Mesenchymal stem cell (in vitro differentiated cells and primary cell): ENCODE data around the gene SLC2A10.

Source experiments
- DNase-seq: peaks from one replicate; pipeline ENCODE4 v3.0.0-alpha.2; 2013
- H2AFZ ChIP-seq: one replicate; pipeline ENCODE4 v1.6.1; 2013; ENCODE audit warnings: low read depth, mild to moderate bottlenecking, control low read depth, inconsistent platforms, low read length, moderate library complexity
- H2AK5ac ChIP-seq: 2 replicates; pipeline ENCODE4 v1.6.1; 2013; ENCODE audit warnings: low read length, moderate library complexity, mild to moderate bottlenecking, inconsistent platforms; ENCODE audit not compliant: severe bottlenecking
- H2BK120ac ChIP-seq: one replicate; pipeline ENCODE4 v1.6.1; 2013; ENCODE audit warnings: low read depth, mild to moderate bottlenecking, inconsistent platforms, low read length, moderate library complexity
- H2BK12ac ChIP-seq, 2 experiments: one replicate each; pipeline ENCODE4 v1.6.1; 2013; ENCODE audit warnings: inconsistent platforms in 2 of 2, low read length in 2 of 2, mild to moderate bottlenecking in 2 of 2, moderate library complexity in 2 of 2, control low read depth in 1 of 2
- H2BK15ac ChIP-seq: one replicate; pipeline ENCODE4 v1.6.1; 2013; ENCODE audit warnings: mild to moderate bottlenecking, low read depth, inconsistent platforms; ENCODE audit not compliant: poor library complexity, severe bottlenecking
- H2BK5ac ChIP-seq: 2 replicates; pipeline ENCODE4 v1.6.1; 2013; ENCODE audit warnings: low read depth, mild to moderate bottlenecking, low read length, control low read depth, inconsistent platforms; ENCODE audit not compliant: poor library complexity, severe bottlenecking
- H3K14ac ChIP-seq, 2 experiments: one replicate each; pipeline ENCODE4 v1.6.1; 2013; ENCODE audit warnings: inconsistent platforms in 2 of 2, low read length in 2 of 2, control low read depth in 1 of 2, mild to moderate bottlenecking in 1 of 2, moderate library complexity in 1 of 2
- H3K18ac ChIP-seq, 2 experiments: one replicate each; pipeline ENCODE4 v1.6.1; 2013; ENCODE audit warnings: inconsistent platforms in 2 of 2, low read length in 2 of 2, control low read depth in 1 of 2, low read depth in 1 of 2, mild to moderate bottlenecking in 1 of 2
- H3K23ac ChIP-seq, 2 experiments: one replicate each; pipeline ENCODE4 v1.6.1; 2013; ENCODE audit warnings: inconsistent platforms in 2 of 2, low read length in 2 of 2, mild to moderate bottlenecking in 2 of 2, moderate library complexity in 2 of 2, control low read depth in 1 of 2
- H3K27ac ChIP-seq: 2 replicates; pipeline ENCODE4 v1.5.1; 2013; ENCODE audit warnings: mild to moderate bottlenecking, moderate library complexity, low read length, control low read depth, inconsistent platforms; ENCODE audit not compliant: poor library complexity, severe bottlenecking
- H3K27me3 ChIP-seq, 2 experiments: 2 replicates each; pipeline versions ENCODE4 v1.6.1 to v1.7.0; 2013; ENCODE audit warnings: low read length in 2 of 2, mild to moderate bottlenecking in 2 of 2, moderate library complexity in 2 of 2, control low read depth in 1 of 2, inconsistent platforms in 1 of 2; ENCODE audit not compliant: control insufficient read depth in 1 of 2, insufficient read depth in 1 of 2
- H3K36me3 ChIP-seq, 2 experiments: 2 replicates each; pipeline versions ENCODE4 v1.6.1 to v1.7.0; 2013; ENCODE audit warnings: low read length in 2 of 2, control low read depth in 1 of 2, inconsistent platforms in 1 of 2, low read depth in 1 of 2, mild to moderate bottlenecking in 1 of 2; ENCODE audit not compliant: insufficient read depth in 2 of 2, control insufficient read depth in 1 of 2
- H3K4ac ChIP-seq, 2 experiments: one replicate each; pipeline ENCODE4 v1.6.1; 2013; ENCODE audit warnings: inconsistent platforms in 2 of 2, low read length in 2 of 2, mild to moderate bottlenecking in 2 of 2, moderate library complexity in 2 of 2, control low read depth in 1 of 2, low read depth in 1 of 2
- H3K4me1 ChIP-seq: 2 replicates; pipeline ENCODE4 v1.6.1; 2013; ENCODE audit warnings: low read depth, low read length, control low read depth; ENCODE audit not compliant: control insufficient read depth, insufficient read depth
- H3K4me2 ChIP-seq: 2 replicates; pipeline ENCODE4 v1.6.1; 2013; ENCODE audit warnings: low read length, mild to moderate bottlenecking, inconsistent platforms; ENCODE audit not compliant: poor library complexity, severe bottlenecking
- H3K4me3 ChIP-seq, 2 experiments: 2 replicates each; pipeline versions ENCODE4 v1.5.1 to v1.7.0; 2013; ENCODE audit warnings: low read length in 2 of 2, mild to moderate bottlenecking in 2 of 2, control low read depth in 1 of 2, low read depth in 1 of 2; ENCODE audit not compliant: insufficient read depth in 1 of 2
- H3K79me1 ChIP-seq: replicated peaks from 2 replicates; pipeline ENCODE4 v1.6.1; 2013; ENCODE audit warnings: mild to moderate bottlenecking, control low read depth, low read length, inconsistent platforms; ENCODE audit not compliant: poor library complexity, severe bottlenecking
- H3K9ac ChIP-seq: 2 replicates; pipeline ENCODE4 v1.7.0; 2013; ENCODE audit warnings: mild to moderate bottlenecking, low read length, moderate library complexity
- H3K9me3 ChIP-seq: 2 replicates; pipeline ENCODE4 v1.7.0; 2013; ENCODE audit warnings: mild to moderate bottlenecking, low read length; ENCODE audit not compliant: control insufficient read depth
- H4K8ac ChIP-seq: one replicate; pipeline ENCODE4 v1.6.1; 2013; ENCODE audit warnings: inconsistent platforms, mild to moderate bottlenecking, low read length, moderate library complexity
- H4K91ac ChIP-seq: one replicate; pipeline ENCODE4 v1.6.1; 2013; ENCODE audit warnings: mild to moderate bottlenecking, low read length, inconsistent platforms
- WGBS: methylation state at CpG from one replicate; pipeline ENCODE4 v1.1.7; 2013; ENCODE audit warnings: mixed read lengths; 5-methylcytosine and 5-hydroxymethylcytosine counted together

The SLC2A10 gene

GRCh38 chr20:46665602-46666001 is 43.8 kb upstream of the SLC2A10 start:
- no peak overlapping the region for H3K9ac ChIP-seq
- no peak overlapping the region for H2BK120ac ChIP-seq
- no peak for DNase-seq
- no peak overlapping the region for H3K14ac ChIP-seq
- no peak overlapping the region for H3K27ac ChIP-seq
- H2BK12ac ChIP-seq, result no peak overlapping the region
- H4K8ac ChIP-seq, result no peak overlapping the region
- H2BK5ac ChIP-seq, result no peak overlapping the region
- 90% methylated on average over 2 of the region's 3 CpGs for WGBS
- H4K91ac ChIP-seq, result no peak overlapping the region
- no peak overlapping the region for H2AK5ac ChIP-seq
- no peak overlapping the region for H3K4me2 ChIP-seq
- no peak overlapping the region for H3K4me3 ChIP-seq
- H2BK15ac ChIP-seq, result no peak overlapping the region
- H3K9me3 ChIP-seq, result peaks cover 15% of the 10 kb centered on the region
- H3K36me3 ChIP-seq, result peaks cover 0 to 68% of the 10 kb centered on the region in 2 experiments
- H3K18ac ChIP-seq, result no peak overlapping the region
- no peak overlapping the region for H3K4ac ChIP-seq
- no peaks in the 10 kb centered on the region for H3K4me1 ChIP-seq
- no peaks in the 10 kb centered on the region for H3K79me1 ChIP-seq
- no peaks in the 10 kb centered on the region for H3K27me3 ChIP-seq
- no peak overlapping the region for H3K23ac ChIP-seq
- no peak overlapping the region for H2AFZ ChIP-seq

GRCh38 chr20:46666306-46666705 is 43.1 kb upstream of the SLC2A10 start:
- Histone ChIP-seq H3K4me3 (no peak overlapping the region), H3K23ac (no peak overlapping the region), H3K14ac (no peak overlapping the region), H3K9me3 (peaks cover 16% of the 10 kb centered on the region), H2BK5ac (no peak overlapping the region), H3K4me2 (no peak overlapping the region), H3K4ac (no peak overlapping the region), H3K27ac (no peak overlapping the region), H2BK120ac (no peak overlapping the region), H3K9ac (no peak overlapping the region), H2AFZ (no peak overlapping the region), H3K79me1 (no peaks in the 10 kb centered on the region), H3K27me3 (no peaks in the 10 kb centered on the region), H2AK5ac (no peak overlapping the region), H2BK12ac (no peak overlapping the region), H2BK15ac (no peak overlapping the region), H4K8ac (no peak overlapping the region), H3K36me3 (peaks cover 0 to 61% of the 10 kb centered on the region in 2 experiments), H4K91ac (no peak overlapping the region), H3K18ac (no peak overlapping the region), H3K4me1 (no peaks in the 10 kb centered on the region)
- 100% methylated on average over 1 of the region's 3 CpGs for WGBS
- DNase-seq, result no peak

- Histone ChIP-seq H3K36me3 (peaks cover 0 to 54% of the 10 kb centered on the region in 2 experiments), H2AFZ (no peak overlapping the region), H2AK5ac (no peak overlapping the region), H4K91ac (no peak overlapping the region), H4K8ac (no peak overlapping the region), H3K27me3 (no peaks in the 10 kb centered on the region), H2BK120ac (no peak overlapping the region), H3K9me3 (peaks cover 22% of the 10 kb centered on the region), H3K4ac (no peak overlapping the region), H3K23ac (no peak overlapping the region), H2BK15ac (no peak overlapping the region), H2BK5ac (no peak overlapping the region), H3K4me2 (no peak overlapping the region), H2BK12ac (no peak overlapping the region), H3K4me1 (no peaks in the 10 kb centered on the region), H3K27ac (no peak overlapping the region), H3K18ac (no peak overlapping the region), H3K79me1 (no peaks in the 10 kb centered on the region), H3K9ac (no peak overlapping the region), H3K4me3 (no peak overlapping the region), H3K14ac (no peak overlapping the region)
- WGBS, result 90% methylated on average over 6 of the region's 6 CpGs
- no peak for DNase-seq
Measured at GRCh38 chr20:46666818-46667515, 42.5 kb upstream of the SLC2A10 start.

GRCh38 chr20:46670228-46670584 is 39.2 kb upstream of the SLC2A10 start:
- Histone ChIP-seq H3K36me3 (peaks cover 0 to 37% of the 10 kb centered on the region in 2 experiments), H3K4ac (no peak overlapping the region), H3K4me2 (no peak overlapping the region), H2BK15ac (no peak overlapping the region), H2BK5ac (no peak overlapping the region), H3K14ac (no peak overlapping the region), H2BK12ac (no peak overlapping the region), H3K27ac (no peak overlapping the region), H3K9me3 (peaks cover 34% of the 10 kb centered on the region), H4K91ac (no peak overlapping the region), H3K9ac (no peak overlapping the region), H3K4me3 (peak overlapping the region in 1 of 2 experiments; percentile 44), H3K27me3 (no peaks in the 10 kb centered on the region), H3K79me1 (peaks cover 5% of the 10 kb centered on the region), H3K18ac (no peak overlapping the region), H4K8ac (no peak overlapping the region), H3K4me1 (peaks cover 4% of the 10 kb centered on the region), H2BK120ac (no peak overlapping the region), H3K23ac (no peak overlapping the region), H2AFZ (no peak overlapping the region), H2AK5ac (no peak overlapping the region)
- WGBS, result 63% methylated on average over 1 of the region's 2 CpGs
- DNase-seq, result no peak
